GM21717 (cell line): ENCODE results near the gene BTBD16.

Experiments
- ATAC-seq: cut with Tn5 transposase; IDR thresholded peaks from one replicate; pipeline ENCODE4 v1.9.1; 2021; ENCODE audit warnings: mild to moderate bottlenecking, moderate library complexity; ENCODE audit not compliant: unreplicated experiment

BTBD16 gene

GRCh38 chr10:122362621-122363020 is 91.5 kb downstream of the BTBD16 start:
- no peak for ATAC-seq

GRCh38 chr10:122363311-122363710 is 92.2 kb downstream of the BTBD16 start:
- ATAC-seq, result no peak

GRCh38 chr10:122363722-122364463 is 92.8 kb downstream of the BTBD16 start:
- no peak for ATAC-seq

GRCh38 chr10:122368502-122369254 is 97.6 kb downstream of the BTBD16 start:
- ATAC-seq, result no peak

GRCh38 chr10:122373108-122373507 is 102.0 kb downstream of the BTBD16 start:
- no peak for ATAC-seq

GRCh38 chr10:122373721-122374120 is 102.6 kb downstream of the BTBD16 start:
- ATAC-seq, result no peak

- peak; percentile 87 for ATAC-seq
Observed at GRCh38 chr10:122374237-122374858, 103.3 kb downstream of the BTBD16 start, which contains the start of gene PLEKHA1. TSS of gene PLEKHA1 (plus strand) at chr10:122374708. CDS start at chr10:122393201, 18,493 bp downstream.

DNA sequence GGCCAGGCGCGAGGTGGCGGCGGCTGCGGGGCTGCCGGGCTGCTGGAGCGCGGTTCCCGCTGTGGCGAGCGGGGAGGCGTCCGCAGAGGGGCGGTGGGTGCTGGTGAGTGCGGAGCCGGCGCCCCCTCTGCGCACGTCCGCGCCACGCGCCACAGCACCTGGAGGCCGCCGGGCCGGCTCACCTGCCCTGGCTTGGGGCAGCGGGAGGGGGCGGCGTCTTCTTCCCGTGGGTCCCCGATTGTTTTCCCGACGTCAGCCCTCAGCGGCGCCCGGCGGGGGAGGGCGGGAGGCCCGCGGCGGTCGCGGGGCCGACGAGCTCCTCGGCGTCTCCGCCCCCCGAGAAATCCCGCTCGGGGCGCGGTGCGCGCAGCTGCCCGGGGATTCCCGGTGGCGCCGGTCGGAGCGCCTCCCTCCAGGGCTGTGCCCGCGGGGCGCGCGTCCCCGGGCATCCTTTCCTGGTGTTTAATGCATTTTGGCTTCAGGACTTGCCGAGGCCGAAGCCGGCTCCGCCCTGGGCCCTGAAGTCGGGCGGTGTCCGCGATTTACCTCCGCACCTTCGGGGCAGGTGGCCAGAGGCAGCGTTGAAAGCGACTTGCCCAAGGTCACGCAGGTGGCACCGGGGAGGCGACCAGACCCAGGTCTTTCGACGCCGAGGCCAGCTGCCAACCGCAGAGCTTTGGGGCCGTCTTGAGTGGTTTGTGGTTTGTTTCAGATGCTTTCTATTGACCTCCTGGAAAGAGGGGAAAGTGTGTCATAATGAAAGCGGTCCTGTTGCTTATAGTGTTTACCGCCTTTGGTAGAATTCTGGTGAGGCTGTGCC is 104.0 kb downstream of the BTBD16 start:
- ATAC-seq, result peak; percentile 70

DNA sequence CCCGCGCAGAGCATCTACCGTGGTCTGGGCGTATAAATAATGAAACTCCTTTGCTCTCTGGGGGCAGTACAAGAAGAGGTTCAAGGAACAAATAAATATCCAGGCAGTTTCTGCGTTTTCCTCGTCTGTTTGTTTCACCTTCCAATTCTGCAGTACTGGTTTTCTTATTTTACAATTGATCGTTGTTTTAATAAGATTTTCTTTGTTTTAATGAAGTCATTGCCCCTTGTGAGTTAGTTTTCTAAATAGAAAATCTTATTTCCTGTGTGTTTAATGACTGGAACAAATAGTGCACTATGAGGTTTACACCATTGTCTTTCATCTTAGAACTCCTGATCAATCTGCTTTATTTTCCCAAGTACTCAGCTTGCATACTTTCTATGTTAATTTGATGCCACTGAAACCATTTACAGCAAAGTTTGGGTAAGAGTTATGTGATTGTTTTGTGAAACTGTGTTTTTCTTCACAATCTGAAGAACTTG is 104.6 kb downstream of the BTBD16 start:
- no peak for ATAC-seq

- no peak for ATAC-seq
Observed at GRCh38 chr10:122376364-122376961, 105.4 kb downstream of the BTBD16 start.

DNA sequence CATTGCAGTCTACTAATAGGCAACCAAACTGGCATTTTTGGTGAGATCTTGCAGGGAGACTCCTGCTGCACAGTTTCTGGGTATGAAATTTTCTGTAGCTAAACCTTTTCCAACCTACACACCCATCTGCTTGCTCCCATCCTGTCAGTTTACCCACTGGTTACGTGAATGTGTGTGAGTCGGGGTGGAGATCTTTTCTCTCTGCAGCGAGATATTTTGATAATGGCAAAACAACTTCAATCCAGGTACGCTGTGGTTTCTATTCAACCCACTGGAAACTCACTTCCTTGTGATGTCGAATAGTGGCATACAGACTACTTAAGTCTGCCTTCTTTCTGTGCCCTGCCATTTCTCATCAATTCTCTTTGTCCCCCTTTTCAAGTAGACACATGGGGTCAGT is 107.9 kb downstream of the BTBD16 start:
- ATAC-seq, result no peak

GRCh38 chr10:122379537-122379936 is 108.4 kb downstream of the BTBD16 start:
- no peak for ATAC-seq

DNA sequence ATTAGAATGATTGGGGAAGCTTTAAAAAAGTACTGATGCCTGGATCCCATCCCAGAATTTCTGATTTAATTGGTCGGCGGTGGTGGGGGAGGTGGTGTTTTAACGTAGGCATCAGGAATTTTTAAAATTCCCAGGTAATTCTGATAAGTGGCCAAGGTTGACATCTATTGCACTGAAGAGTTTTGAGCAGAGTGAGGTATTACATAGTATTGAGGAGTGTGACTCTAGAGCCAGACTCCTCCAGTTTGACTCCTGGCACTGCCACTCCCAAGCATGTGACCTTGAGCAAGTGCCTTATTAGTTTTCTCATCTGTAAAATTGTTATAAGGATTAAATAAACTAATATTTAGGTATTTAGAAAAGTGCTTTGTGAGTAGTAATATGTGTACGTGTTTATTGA is 109.6 kb downstream of the BTBD16 start:
- ATAC-seq, result no peak

DNA sequence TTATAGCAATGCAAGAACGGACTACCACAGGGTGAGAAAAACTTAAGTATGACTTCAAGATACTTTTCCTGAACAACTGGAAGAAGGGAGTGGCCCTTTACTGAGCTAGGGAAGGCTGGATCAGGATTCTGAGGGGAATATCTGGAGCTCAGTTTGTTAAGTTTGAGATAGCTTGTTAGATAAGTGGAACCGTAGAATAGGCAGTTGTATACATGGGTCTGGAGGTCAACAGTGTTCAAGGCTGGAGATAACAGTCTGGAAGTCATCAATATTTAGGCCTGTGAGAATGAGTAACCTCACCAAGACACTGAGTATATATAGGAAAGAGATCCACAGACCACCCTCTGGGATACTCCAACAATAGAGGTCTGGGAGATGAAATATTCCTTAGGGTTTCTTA is 110.6 kb downstream of the BTBD16 start:
- no peak for ATAC-seq

- ATAC-seq, result no peak
Observed at GRCh38 chr10:122386514-122386913, 115.4 kb downstream of the BTBD16 start.

DNA sequence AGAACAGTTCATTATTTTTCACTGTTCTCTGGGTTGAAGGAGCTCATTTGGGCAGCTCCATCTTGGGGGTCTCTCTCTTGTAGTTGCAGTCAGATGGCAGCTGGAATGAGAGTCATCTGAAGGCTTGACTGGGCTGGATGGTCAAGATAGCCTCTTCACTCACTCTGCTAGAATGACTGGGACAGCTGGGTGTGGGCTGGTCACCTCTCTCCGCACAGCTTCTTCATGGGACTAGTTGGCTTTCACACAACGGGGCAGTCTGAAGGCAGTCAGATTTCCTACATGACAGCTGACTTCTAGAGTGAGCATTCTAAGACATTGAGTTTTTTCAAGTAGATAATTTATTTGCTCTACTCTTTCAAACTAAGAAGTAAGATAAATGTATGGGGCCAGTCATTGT is 116.5 kb downstream of the BTBD16 start:
- no peak for ATAC-seq
